ENCODE results near the gene KLHDC7A.

The KLHDC7A gene

DNA sequence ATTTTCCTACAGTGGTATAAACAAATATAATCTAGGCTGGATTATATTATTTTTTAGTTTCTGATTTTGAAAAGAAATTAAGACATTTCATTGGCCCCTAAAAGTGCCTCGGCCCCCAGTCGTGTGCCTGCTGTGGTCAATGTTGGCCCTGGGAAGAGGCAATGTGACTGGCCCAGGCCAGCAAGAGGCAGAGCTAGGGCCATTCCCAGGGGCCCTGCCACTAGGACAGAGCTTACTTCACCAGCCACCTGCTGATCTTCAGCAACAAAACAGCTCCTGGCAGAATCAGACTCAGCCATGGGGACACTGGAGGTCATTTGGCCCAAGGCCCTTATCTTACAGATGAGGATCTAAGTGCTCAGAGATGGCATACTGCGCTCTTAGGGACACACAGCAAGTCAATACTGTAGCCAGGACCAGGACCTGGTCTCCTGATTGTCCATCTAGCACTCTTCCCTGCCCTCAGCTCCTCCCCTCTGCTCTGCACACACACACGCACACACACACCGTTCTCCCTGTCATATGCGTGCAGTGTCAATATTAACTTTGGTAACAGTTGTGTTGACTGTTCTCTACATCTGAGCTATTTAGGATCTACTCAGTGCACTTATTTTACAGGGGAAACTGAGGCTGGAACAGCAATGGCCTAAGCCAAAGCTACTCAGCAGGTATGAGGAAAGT, 16.6 kb upstream of the KLHDC7A start:
- no peak overlapping the region for H3K9ac ChIP-seq
- TF ChIP-seq, protein P1, sequence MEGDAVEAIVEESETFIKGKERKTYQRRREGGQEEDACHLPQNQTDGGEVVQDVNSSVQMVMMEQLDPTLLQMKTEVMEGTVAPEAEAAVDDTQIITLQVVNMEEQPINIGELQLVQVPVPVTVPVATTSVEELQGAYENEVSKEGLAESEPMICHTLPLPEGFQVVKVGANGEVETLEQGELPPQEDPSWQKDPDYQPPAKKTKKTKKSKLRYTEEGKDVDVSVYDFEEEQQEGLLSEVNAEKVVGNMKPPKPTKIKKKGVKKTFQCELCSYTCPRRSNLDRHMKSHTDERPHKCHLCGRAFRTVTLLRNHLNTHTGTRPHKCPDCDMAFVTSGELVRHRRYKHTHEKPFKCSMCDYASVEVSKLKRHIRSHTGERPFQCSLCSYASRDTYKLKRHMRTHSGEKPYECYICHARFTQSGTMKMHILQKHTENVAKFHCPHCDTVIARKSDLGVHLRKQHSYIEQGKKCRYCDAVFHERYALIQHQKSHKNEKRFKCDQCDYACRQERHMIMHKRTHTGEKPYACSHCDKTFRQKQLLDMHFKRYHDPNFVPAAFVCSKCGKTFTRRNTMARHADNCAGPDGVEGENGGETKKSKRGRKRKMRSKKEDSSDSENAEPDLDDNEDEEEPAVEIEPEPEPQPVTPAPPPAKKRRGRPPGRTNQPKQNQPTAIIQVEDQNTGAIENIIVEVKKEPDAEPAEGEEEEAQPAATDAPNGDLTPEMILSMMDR (conservative IDR thresholded peaks at IDR 0.05; ENCODE audit: low read depth, low read length), result no peak

DNA sequence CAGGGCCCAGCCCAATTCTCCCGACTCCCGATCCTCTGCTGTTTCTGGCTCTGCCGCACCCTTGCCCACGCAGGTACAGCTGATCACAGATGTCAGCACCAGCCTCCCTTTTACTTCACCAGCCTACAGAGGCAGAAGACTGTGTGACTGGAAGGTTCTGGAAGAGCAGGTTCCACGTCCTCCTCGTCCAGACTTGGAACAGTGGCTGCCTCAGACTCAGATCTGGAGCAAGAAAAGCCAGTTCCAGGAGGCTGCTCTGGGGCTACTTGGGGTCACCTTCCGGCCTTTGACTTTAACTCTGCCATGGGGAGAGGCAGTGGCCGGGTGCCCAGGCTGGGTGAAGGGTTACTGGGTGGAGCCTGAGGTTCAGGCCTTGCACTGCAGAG, 16.1 kb upstream of the KLHDC7A start:
- Histone ChIP-seq H3K4me2 (no peak overlapping the region), H3K27ac (no peak overlapping the region), H3K27me3 (ENCODE audit: insufficient read depth, low read depth) (no peaks in the 10 kb centered on the region; the same call in 1 of the 2 replicates), H3K36me3 (ENCODE audit: insufficient read depth) (no peaks in the 10 kb centered on the region), H2AFZ (ENCODE audit: low read depth) (no peak overlapping the region), H3K9ac (no peak overlapping the region), H3K4me1 (ENCODE audit: low read depth, poor library complexity, severe bottlenecking) (no peaks in the 10 kb centered on the region), H4K20me1 (ENCODE audit: insufficient read depth) (no peaks in the 10 kb centered on the region), H3K79me2 (ENCODE audit: insufficient read depth, low read depth) (no peaks in the 10 kb centered on the region), H3K4me3 (IDR thresholded peaks at IDR 0.05; ENCODE audit: insufficient read depth, low read depth, low read length) (no peak overlapping the region)
- TF ChIP-seq, protein P1 (conservative IDR thresholded peaks at IDR 0.05; ENCODE audit: low read depth, low read length), result no peak

More for the DNA sequence above, 16.6 kb upstream of the KLHDC7A start:
- Histone ChIP-seq H4K20me1 (ENCODE audit: insufficient read depth) (no peaks in the 10 kb centered on the region), H3K4me1 (ENCODE audit: low read depth, poor library complexity, severe bottlenecking) (no peaks in the 10 kb centered on the region), H3K4me2 (no peak overlapping the region), H3K36me3 (ENCODE audit: insufficient read depth) (no peaks in the 10 kb centered on the region), H2AFZ (ENCODE audit: low read depth) (no peak overlapping the region), H3K79me2 (ENCODE audit: insufficient read depth, low read depth) (no peaks in the 10 kb centered on the region), H3K4me3 (IDR thresholded peaks at IDR 0.05; ENCODE audit: insufficient read depth, low read depth, low read length) (no peak overlapping the region), H3K27ac (no peak overlapping the region), H3K27me3 (ENCODE audit: insufficient read depth, low read depth) (no peaks in the 10 kb centered on the region; the same call in 1 of the 2 replicates)

DNA sequence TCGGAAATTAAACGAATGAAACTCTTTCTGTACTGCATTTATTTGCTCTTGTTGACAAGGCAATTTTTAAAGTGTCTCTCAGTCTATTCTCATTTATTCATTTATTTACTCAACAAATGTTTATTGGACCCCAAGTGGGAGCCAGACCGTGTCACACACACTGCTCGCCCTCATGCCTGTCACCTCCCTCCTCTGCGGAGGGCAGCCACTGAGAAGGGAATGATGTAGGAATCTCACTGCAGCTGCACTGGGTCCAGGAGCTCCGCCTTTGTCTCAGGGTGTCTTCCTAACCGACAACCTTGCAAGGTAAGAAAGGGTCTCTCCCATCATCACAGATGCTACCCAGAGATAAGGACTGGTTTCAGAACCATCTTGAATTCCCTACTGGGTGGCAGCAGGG, 14.1 kb upstream of the KLHDC7A start:
- TF ChIP-seq, protein P1 (conservative IDR thresholded peaks at IDR 0.05; ENCODE audit: low read depth, low read length), result no peak
- H3K36me3 ChIP-seq (ENCODE audit: insufficient read depth), result no peaks in the 10 kb centered on the region
- no peak overlapping the region for H3K27ac ChIP-seq
- no peak overlapping the region for H3K9ac ChIP-seq
- no peak overlapping the region for H2AFZ ChIP-seq (ENCODE audit: low read depth)
- H4K20me1 ChIP-seq (ENCODE audit: insufficient read depth), result no peaks in the 10 kb centered on the region
- H3K27me3 ChIP-seq (ENCODE audit: insufficient read depth, low read depth), result no peaks in the 10 kb centered on the region; the same call in 1 of the 2 replicates
- H3K79me2 ChIP-seq (ENCODE audit: insufficient read depth, low read depth), result no peaks in the 10 kb centered on the region
- H3K4me3 ChIP-seq (IDR thresholded peaks at IDR 0.05; ENCODE audit: insufficient read depth, low read depth, low read length), result no peak overlapping the region
- no peaks in the 10 kb centered on the region for H3K4me1 ChIP-seq (ENCODE audit: low read depth, poor library complexity, severe bottlenecking)
- no peak overlapping the region for H3K4me2 ChIP-seq

DNA sequence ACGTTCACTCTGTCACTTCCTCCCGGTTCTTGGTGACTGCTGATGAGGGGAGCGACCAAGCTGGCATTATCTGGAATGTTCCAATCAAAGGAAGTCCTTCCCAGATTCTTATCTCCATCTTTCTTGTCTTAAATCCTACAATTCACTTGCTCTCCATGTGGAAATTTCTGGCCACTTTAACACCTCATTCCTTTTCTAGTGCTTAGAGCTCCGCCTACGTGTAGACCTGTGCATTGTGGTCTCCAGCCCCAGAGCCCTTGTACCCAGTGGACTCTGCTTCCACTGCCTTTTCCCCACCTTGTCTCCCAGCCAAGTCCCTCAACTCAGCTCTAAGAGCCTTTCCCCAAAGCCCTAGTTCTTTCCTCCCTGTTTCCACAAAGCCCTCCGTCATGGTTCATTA, 12.2 kb upstream of the KLHDC7A start:
- Histone ChIP-seq H3K9ac (no peak overlapping the region), H3K36me3 (ENCODE audit: insufficient read depth) (no peaks in the 10 kb centered on the region), H3K4me1 (ENCODE audit: low read depth, poor library complexity, severe bottlenecking) (no peaks in the 10 kb centered on the region), H3K79me2 (ENCODE audit: insufficient read depth, low read depth) (no peaks in the 10 kb centered on the region), H3K4me2 (no peak overlapping the region), H2AFZ (ENCODE audit: low read depth) (no peak overlapping the region), H3K4me3 (IDR thresholded peaks at IDR 0.05; ENCODE audit: insufficient read depth, low read depth, low read length) (no peak overlapping the region), H3K27me3 (ENCODE audit: insufficient read depth, low read depth) (no peaks in the 10 kb centered on the region; the same call in 1 of the 2 replicates), H3K27ac (no peak overlapping the region), H4K20me1 (ENCODE audit: insufficient read depth) (no peaks in the 10 kb centered on the region)
- TF ChIP-seq, protein P1 (conservative IDR thresholded peaks at IDR 0.05; ENCODE audit: low read depth, low read length), result no peak
